ENCODE measurements around the gene ST6GALNAC2. TPM values are rescaled to one million over a fixed set of nuclear protein-coding genes. Genes with fewer than 3 reads are reported as not detected.

ST6GALNAC2 gene
- total RNA-seq, 4 donors from 2014 or later: 71.1 to 94.3 (median 80.3) TPM

- TF ChIP-seq EP300 (IDR thresholded peaks at IDR 0.05) (no peak), CTCF (IDR thresholded peaks at IDR 0.05) (no peak), POLR2A (IDR thresholded peaks at IDR 0.05) (no peak), POLR2AphosphoS5 (IDR thresholded peaks at IDR 0.05) (no peak)
These were observed 36.1 kb downstream of the ST6GALNAC2 start for GRCh38 chr17:76549539-76549938.

GRCh38 chr17:76549215-76549518 lies 36.5 kb downstream of the ST6GALNAC2 start:
- WGBS: 90% methylated on average over 9 of the region's 9 CpGs
- no peak for TF ChIP-seq POLR2A (IDR thresholded peaks at IDR 0.05)
- TF ChIP-seq EP300 (IDR thresholded peaks at IDR 0.05): no peak
- TF ChIP-seq POLR2AphosphoS5 (IDR thresholded peaks at IDR 0.05): no peak
- no peak for TF ChIP-seq CTCF (IDR thresholded peaks at IDR 0.05)
- Histone ChIP-seq H3K27me3 (no peaks in the 10 kb centered on the region), H3K4me3 (no peak overlapping the region), H3K9me3 (no peaks in the 10 kb centered on the region), H3K27ac (no peak overlapping the region), H3K4me1 (peaks cover 56% of the 10 kb centered on the region), H3K36me3 (no peaks in the 10 kb centered on the region)
- no peak for DNase-seq (ENCODE audit: low spot score in 2 of 2)

More at GRCh38 chr17:76549539-76549938, 36.1 kb downstream of the ST6GALNAC2 start:
- no peak overlapping the region for H3K4me3 ChIP-seq
- H3K27ac ChIP-seq: peak overlapping the region; percentile 11
- H3K27me3 ChIP-seq: no peaks in the 10 kb centered on the region
- 83% methylated on average over 7 of the region's 7 CpGs for WGBS
- no peak for DNase-seq (ENCODE audit: low spot score in 2 of 2)
- H3K36me3 ChIP-seq: no peaks in the 10 kb centered on the region
- H3K4me1 ChIP-seq: peaks cover 55% of the 10 kb centered on the region
- H3K9me3 ChIP-seq: no peaks in the 10 kb centered on the region

- DNase-seq (ENCODE audit: low spot score in 2 of 2): no peak
- H3K4me1 ChIP-seq: peaks cover 61% of the 10 kb centered on the region
- no peaks in the 10 kb centered on the region for H3K9me3 ChIP-seq
- 69% methylated on average over 9 of the region's 9 CpGs for WGBS
- no peak overlapping the region for H3K27ac ChIP-seq
- H3K4me3 ChIP-seq: no peak overlapping the region
- no peaks in the 10 kb centered on the region for H3K36me3 ChIP-seq
- no peaks in the 10 kb centered on the region for H3K27me3 ChIP-seq
- no peak for TF ChIP-seq POLR2A (IDR thresholded peaks at IDR 0.05)
- TF ChIP-seq POLR2AphosphoS5 (IDR thresholded peaks at IDR 0.05): no peak
- TF ChIP-seq CTCF (IDR thresholded peaks at IDR 0.05): no peak
- no peak for TF ChIP-seq EP300 (IDR thresholded peaks at IDR 0.05)
These were observed 37.1 kb downstream of the ST6GALNAC2 start for GRCh38 chr17:76548378-76549214.

GRCh38 chr17:76547642-76548202 lies 37.9 kb downstream of the ST6GALNAC2 start:
- Histone ChIP-seq H3K4me3 (no peak overlapping the region), H3K4me1 (peaks cover 70% of the 10 kb centered on the region), H3K27me3 (no peaks in the 10 kb centered on the region), H3K9me3 (no peaks in the 10 kb centered on the region), H3K27ac (no peak overlapping the region), H3K36me3 (no peaks in the 10 kb centered on the region)
- 85% methylated on average over 2 of the region's 2 CpGs for WGBS
- DNase-seq (ENCODE audit: low spot score in 2 of 2): no peak
- TF ChIP-seq EP300 (IDR thresholded peaks at IDR 0.05): no peak
- TF ChIP-seq CTCF (IDR thresholded peaks at IDR 0.05): no peak
- TF ChIP-seq POLR2AphosphoS5 (IDR thresholded peaks at IDR 0.05): no peak
- TF ChIP-seq POLR2A (IDR thresholded peaks at IDR 0.05): no peak

- no peaks in the 10 kb centered on the region for H3K9me3 ChIP-seq
- H3K36me3 ChIP-seq: no peaks in the 10 kb centered on the region
- DNase-seq (ENCODE audit: low spot score in 2 of 2): peak; percentile 73 to 81
- H3K4me3 ChIP-seq: no peak overlapping the region
- WGBS: 61% methylated on average over 3 of the region's 3 CpGs
- H3K27me3 ChIP-seq: no peaks in the 10 kb centered on the region
- H3K27ac ChIP-seq: no peak overlapping the region
- TF ChIP-seq POLR2AphosphoS5 (IDR thresholded peaks at IDR 0.05) (no peak), CTCF (IDR thresholded peaks at IDR 0.05) (peak; percentile 39 to 54)
- peaks cover 73% of the 10 kb centered on the region for H3K4me1 ChIP-seq
These were observed 38.4 kb downstream of the ST6GALNAC2 start for GRCh38 chr17:76547183-76547641.
